K562 (cell line): ENCODE measurements around the gene LPAR2.

ENCODE experiments used
- EZH2 ChIP-seq: IDR thresholded peaks from 2 replicates; pipeline ENCODE4 v1.6.1; 2012; ENCODE audit warnings: low read depth, mild to moderate bottlenecking, inconsistent platforms, low read length, borderline replicate concordance
- FOXJ3 ChIP-seq: sonication (generic); formaldehyde crosslinking; IDR thresholded peaks from 2 replicates; pipeline ENCODE4 v1.4.0; 2020; ENCODE audit warnings: mild to moderate bottlenecking, missing genetic modification reagents
- MAX ChIP-seq: sonication (generic); formaldehyde crosslinking; IDR thresholded peaks from 2 replicates; pipeline ENCODE4 v1.9.0; 2022; ENCODE audit warnings: mild to moderate bottlenecking, missing genetic modification reagents
- ZNF12 ChIP-seq: sonication (generic); formaldehyde crosslinking; IDR thresholded peaks from 2 replicates; pipeline ENCODE4 v1.4.0; 2020; ENCODE audit warnings: mild to moderate bottlenecking, missing genetic modification reagents

GRCh38 chr19:19651076-19651475 lies 23.1 kb upstream of the LPAR2 start:
- no peak for TF ChIP-seq EZH2
- no peak for TF ChIP-seq MAX (CRISPR knock-in tag)
- TF ChIP-seq ZNF12 (CRISPR knock-in tag), result no peak
- TF ChIP-seq FOXJ3 (CRISPR knock-in tag), result no peak
